ENCODE results near the gene MRPL36.
"Not testable (repeated sequence)": the region's sequence is repeated elsewhere in the genome, so short reads cannot be mapped to it uniquely, and the experiment has no call there.

DNA sequence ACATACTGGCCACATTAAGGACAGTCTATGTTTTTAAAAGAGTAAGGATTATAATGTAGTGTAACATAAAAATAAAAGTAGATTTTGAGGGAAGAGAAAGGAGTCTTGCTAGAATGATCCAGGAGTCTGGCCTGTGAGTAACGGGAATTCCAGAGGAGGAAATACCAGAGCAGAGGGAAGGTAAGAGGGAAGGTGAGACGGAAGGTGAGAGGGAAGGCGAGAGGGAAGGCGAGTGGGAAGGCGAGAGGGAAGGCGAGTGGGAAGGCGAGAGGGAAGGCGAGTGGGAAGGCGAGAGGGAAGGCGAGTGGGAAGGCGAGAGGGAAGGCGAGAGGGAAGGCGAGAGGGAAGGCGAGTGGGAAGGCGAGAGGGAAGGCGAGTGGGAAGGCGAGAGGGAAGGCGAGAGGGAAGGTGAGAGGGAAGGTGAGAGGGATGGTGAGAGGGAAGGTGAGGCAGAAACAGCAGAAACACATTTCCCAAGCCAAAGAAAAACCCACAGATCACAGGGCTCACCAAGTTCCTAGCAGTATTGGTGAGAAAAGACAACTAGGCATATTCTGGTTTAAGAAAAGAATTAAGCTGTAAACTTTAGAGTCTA is 17.0 kb upstream of the MRPL36 start:
- TF ChIP-seq POLR2A, POLR2AphosphoS5, EP300 (IDR thresholded peaks at IDR 0.05): not testable (repeated sequence)
- TF ChIP-seq, protein P1, sequence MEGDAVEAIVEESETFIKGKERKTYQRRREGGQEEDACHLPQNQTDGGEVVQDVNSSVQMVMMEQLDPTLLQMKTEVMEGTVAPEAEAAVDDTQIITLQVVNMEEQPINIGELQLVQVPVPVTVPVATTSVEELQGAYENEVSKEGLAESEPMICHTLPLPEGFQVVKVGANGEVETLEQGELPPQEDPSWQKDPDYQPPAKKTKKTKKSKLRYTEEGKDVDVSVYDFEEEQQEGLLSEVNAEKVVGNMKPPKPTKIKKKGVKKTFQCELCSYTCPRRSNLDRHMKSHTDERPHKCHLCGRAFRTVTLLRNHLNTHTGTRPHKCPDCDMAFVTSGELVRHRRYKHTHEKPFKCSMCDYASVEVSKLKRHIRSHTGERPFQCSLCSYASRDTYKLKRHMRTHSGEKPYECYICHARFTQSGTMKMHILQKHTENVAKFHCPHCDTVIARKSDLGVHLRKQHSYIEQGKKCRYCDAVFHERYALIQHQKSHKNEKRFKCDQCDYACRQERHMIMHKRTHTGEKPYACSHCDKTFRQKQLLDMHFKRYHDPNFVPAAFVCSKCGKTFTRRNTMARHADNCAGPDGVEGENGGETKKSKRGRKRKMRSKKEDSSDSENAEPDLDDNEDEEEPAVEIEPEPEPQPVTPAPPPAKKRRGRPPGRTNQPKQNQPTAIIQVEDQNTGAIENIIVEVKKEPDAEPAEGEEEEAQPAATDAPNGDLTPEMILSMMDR (IDR thresholded peaks at IDR 0.05) = not testable (repeated sequence)
